GM12878 (cell line): ENCODE measurements around the gene ATP2A1. TPM values are rescaled to one million over a fixed set of nuclear protein-coding genes. Genes with fewer than 3 reads are reported as not detected.

Experiments used
- ATAC-seq: fragments of 200-7000 bp; cut with Tn5 transposase; 3 replicates; pipeline ENCODE4 v1.9.1; 2020; ENCODE audit warnings: mild to moderate bottlenecking, moderate library complexity
- BruUV-seq: library from RNA; stranded (reverse); fragments of 400-500 nt; replicated peaks from 2 replicates; lab custom pipeline; 2021; lab: Mats Ljungman, UMichigan
- CTCF ChIA-PET: fragments of 300-600 bp; sonication (Branson Sonifier 250); formaldehyde crosslinking; extraction: SDS; loops from one replicate; lab custom pipeline; 2021; ENCODE audit warnings: inconsistent platforms; lab: Yijun Ruan, JAX
- POLR2A ChIA-PET: fragments of 350-600 bp; formaldehyde crosslinking; extraction: SDS; loops from one replicate; lab custom pipeline; 2021; ENCODE audit warnings: inconsistent platforms; lab: Charles Lee
- RAD21 ChIA-PET: fragments of 300-600 bp; sonication (Branson Sonifier 250); formaldehyde crosslinking; loops from one replicate; lab custom pipeline; 2023; ENCODE audit warnings: antibody characterized with exemption; ENCODE audit not compliant: unreplicated experiment; lab: Charles Lee
- SMC1A ChIA-PET: fragments of 300-600 bp; sonication (Branson Sonifier 250); formaldehyde crosslinking; loops from one replicate; lab custom pipeline; 2023; ENCODE audit not compliant: unreplicated experiment, uncharacterized antibody; lab: Charles Lee
- DNase-seq: peaks from one replicate; pipeline ENCODE4 v3.0.0-alpha.2; 2011; ENCODE audit warnings: low read depth, low spot score
- FAIRE-seq: peaks from 3 replicates; lab custom pipeline; 2011; peaks lifted over from hg19 to GRCh38; lab: Jason Lieb, UNC
- H2AFZ ChIP-seq: 2 replicates; pipeline ENCODE4 v1.6.0; 2011; ENCODE audit warnings: low read depth, low read length, control low read depth; ENCODE audit not compliant: control insufficient read depth
- H3K27ac ChIP-seq: 2 replicates; pipeline ENCODE4 v1.5.1; 2011; ENCODE audit warnings: control low read depth; ENCODE audit not compliant: control insufficient read depth, insufficient read depth
- H3K27me3 ChIP-seq, 2 experiments: replicated peaks in 1 of 2; 2 replicates each; pipeline versions ENCODE4 v1.6.0 to v1.6.1; 2011; ENCODE audit warnings: low read length in 1 of 2; ENCODE audit not compliant: control insufficient read depth in 2 of 2, insufficient read depth in 2 of 2
- H3K36me3 ChIP-seq, 2 experiments: 2 replicates each; pipeline ENCODE4 v1.5.1; 2011; ENCODE audit warnings: low read length in 1 of 2; ENCODE audit not compliant: control insufficient read depth in 2 of 2, insufficient read depth in 2 of 2
- H3K4me1 ChIP-seq: 2 replicates; pipeline ENCODE4 v1.6.1; 2011; ENCODE audit warnings: mild to moderate bottlenecking, low read length, moderate library complexity, mixed read lengths; ENCODE audit not compliant: control insufficient read depth, insufficient read depth
- H3K4me2 ChIP-seq: 2 replicates; pipeline ENCODE4 v1.6.0; 2011; ENCODE audit warnings: control low read depth; ENCODE audit not compliant: control insufficient read depth, insufficient read depth
- H3K4me3 ChIP-seq: fragments of 200-600 bp; sonication (generic); 2 replicates; pipeline ENCODE4 v1.5.1; 2016
- H3K79me2 ChIP-seq: 2 replicates; pipeline ENCODE4 v1.6.0; 2011; ENCODE audit warnings: low read length; ENCODE audit not compliant: control insufficient read depth, insufficient read depth
- H3K9ac ChIP-seq: 2 replicates; pipeline ENCODE4 v1.8.0; 2011; ENCODE audit warnings: low read length, control low read depth, mixed read lengths; ENCODE audit not compliant: control insufficient read depth, insufficient read depth
- H3K9me3 ChIP-seq: replicated peaks from 3 replicates; pipeline ENCODE4 v1.5.1; 2011; ENCODE audit warnings: mild to moderate bottlenecking, low read length; ENCODE audit not compliant: control insufficient read depth, insufficient read depth
- H4K20me1 ChIP-seq: 2 replicates; pipeline ENCODE4 v1.6.0; 2011; ENCODE audit not compliant: control insufficient read depth, insufficient read depth
- CBFB ChIP-seq: IDR thresholded peaks from 2 replicates; pipeline ENCODE4 v1.6.1; 2016; ENCODE audit warnings: antibody characterized with exemption, low read depth
- CBX5 ChIP-seq: sonication (generic); IDR thresholded peaks from 2 replicates; pipeline ENCODE4 v1.6.1; 2016; ENCODE audit warnings: low read depth, moderate library complexity, mild to moderate bottlenecking, inconsistent platforms
- ETV6 ChIP-seq, 2 experiments: fragments of 450-650 bp in 1 of 2; IDR thresholded peaks in 1 of 2; conservative IDR thresholded peaks in 1 of 2; 2 replicates each; pipeline ENCODE4 v1.6.1; 2014; ENCODE audit warnings: antibody characterized with exemption in 1 of 2, borderline replicate concordance in 1 of 2, low read depth in 1 of 2, mild to moderate bottlenecking in 1 of 2, moderate library complexity in 1 of 2
- GATAD2B ChIP-seq: fragments of 450-650 bp; conservative IDR thresholded peaks from 2 replicates; pipeline ENCODE4 v1.6.1; 2017; ENCODE audit warnings: low read depth, mild to moderate bottlenecking, moderate library complexity
- KAT2A ChIP-seq: conservative IDR thresholded peaks from 2 replicates; pipeline ENCODE4 v1.6.1; 2011; ENCODE audit warnings: low read depth, low read length; ENCODE audit not compliant: control insufficient read depth
- KDM1A ChIP-seq: fragments of 200-600 bp; sonication (generic); IDR thresholded peaks from 2 replicates; pipeline ENCODE4 v1.6.1; 2016; ENCODE audit warnings: borderline replicate concordance
- MXI1 ChIP-seq: fragments of 150-350 bp; IDR thresholded peaks from 2 replicates; pipeline ENCODE4 v1.6.1; 2011; ENCODE audit warnings: low read depth, mild to moderate bottlenecking, inconsistent platforms, low read length, improper control_type of control experiment
- MYB ChIP-seq: fragments of 150-350 bp; IDR thresholded peaks from 2 replicates; pipeline ENCODE4 v1.6.1; 2014; ENCODE audit warnings: mild to moderate bottlenecking, low read depth, low read length, borderline replicate concordance
- RUNX3 ChIP-seq: IDR thresholded peaks from 2 replicates; pipeline ENCODE4 v1.6.1; 2012; ENCODE audit warnings: low read length, inconsistent platforms
- STAT1 ChIP-seq: fragments of 450-650 bp; conservative IDR thresholded peaks from 2 replicates; pipeline ENCODE4 v1.6.1; 2014; ENCODE audit warnings: antibody characterized with exemption, mild to moderate bottlenecking
- ZNF217 ChIP-seq: fragments of 450-650 bp; IDR thresholded peaks from 2 replicates; pipeline ENCODE4 v1.6.1; 2017; ENCODE audit warnings: antibody characterized with exemption, mild to moderate bottlenecking
- ZZZ3 ChIP-seq: IDR thresholded peaks from 2 replicates; pipeline ENCODE4 v1.6.1; 2011; ENCODE audit warnings: low read depth; ENCODE audit not compliant: control insufficient read depth, insufficient read length
- WGBS: methylation state at CpG from one replicate; pipeline ENCODE4 v1.1.6; 2016; ENCODE audit warnings: low lambda C conversion rate; ENCODE audit not compliant: insufficient replicate concordance, insufficient coverage; ENCODE audit errors: missing lambda C conversion rate; 5-methylcytosine and 5-hydroxymethylcytosine counted together
- in situ Hi-C: fragments of 300-500 bp; cut with MboI; formaldehyde crosslinking; loops from 9 replicates; pipeline ENCODE4 v1.14.3; 2018; ENCODE audit warnings: mixed read lengths
- intact Hi-C: fragments of 100-400 bp; cut with micrococcal nuclease; formaldehyde crosslinking; loops from one replicate; pipeline ENCODE4 v1.14.2; 2022; ENCODE audit not compliant: unreplicated experiment
- polyA plus RNA-seq, 11 experiments: library from polyadenylated mRNA; depleted of rRNA in 4 of 11; unstranded in 6 of 11; stranded (reverse) in 5 of 11; fragments of >200 nt; fragmentation: Nextera tagmentation in 4 of 11; fragmentation: Illumina TruSeq in 1 of 11; extraction: Ambion mirVana in 4 of 11; extraction: Trizol in 1 of 11; gene quantifications; 1 replicate in 1 of 11; 2 replicates in 10 of 11; pipeline versions ENCODE4 v1.2.1 to v1.2.3, GENCODE V29; 2011 to 2016; ENCODE audit warnings: inconsistent platforms in 2 of 11, missing spikeins in 2 of 11, low read depth in 1 of 11
- total RNA-seq, 4 experiments: library from RNA; depleted of rRNA in 3 of 4; stranded (reverse); fragments of >200 nt in 3 of 4; fragmentation: Illumina TruSeq in 1 of 4; extraction: Trizol in 1 of 4; gene quantifications; 2 replicates each; pipeline versions ENCODE4 v1.2.1 to v1.2.3, GENCODE V29; 2013 to 2021
- TF ChIP-seq, protein P1 (sequence below): IDR thresholded peaks from 2 replicates; pipeline ENCODE4 v1.6.1; 2012; ENCODE audit warnings: low read depth, low read length, improper control_type of control experiment
- TF ChIP-seq, protein P2 (sequence below): fragments of 450-650 bp; IDR thresholded peaks from 2 replicates; pipeline ENCODE4 v1.6.1; 2017; ENCODE audit warnings: borderline replicate concordance

Gene ATP2A1
- total and polyA plus RNA-seq, 10 of the 15 experiments (the other 5 are each of a cell fraction or from before 2014, with no cell fraction given), result 0.13 to 1.7 (median 0.88) TPM

DNA sequence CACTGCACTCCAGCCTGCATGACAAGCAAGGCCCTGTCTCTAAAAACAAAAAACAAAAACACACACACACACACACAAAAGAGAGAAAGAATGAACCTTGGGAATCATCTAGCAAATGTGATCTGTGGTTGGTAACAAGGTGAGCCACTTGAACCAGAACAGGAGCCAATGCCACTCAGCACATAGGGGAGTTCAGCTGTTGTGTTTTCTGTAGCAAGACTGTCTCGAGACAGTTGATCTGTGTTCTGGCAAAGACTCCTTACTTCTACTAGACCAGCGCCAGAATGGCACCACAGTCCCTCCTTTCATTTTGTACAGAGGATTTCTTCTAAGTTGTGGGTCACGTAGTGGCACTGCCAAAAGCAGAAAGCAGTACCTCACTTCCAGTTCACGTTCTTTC, 20.7 kb downstream of the ATP2A1 start:
- Histone ChIP-seq H3K79me2 (no peaks in the 10 kb centered on the region), H3K4me3 (no peak overlapping the region), H3K27me3 (no peaks in the 10 kb centered on the region), H3K9me3 (no peaks in the 10 kb centered on the region), H4K20me1 (no peaks in the 10 kb centered on the region), H3K36me3 (no peaks in the 10 kb centered on the region), H3K4me1 (no peaks in the 10 kb centered on the region; the same call in 1 of the 2 replicates), H3K9ac (no peak overlapping the region), H2AFZ (no peak overlapping the region), H3K4me2 (no peak overlapping the region), H3K27ac (no peak overlapping the region)
- ChIA-PET CTCF (interaction anchor here (0.7 kb wide), 1 partner anchor 50 kb away, joined by 3 read pairs; no protein-coding TSS in a partner anchor), POLR2A (interaction anchor here (0.6 to 1.5 kb wide), 2 partner anchors 25 to 44 kb away, joined by 5 to 6 read pairs; no protein-coding TSS in a partner anchor), RAD21 (no interaction called here), SMC1A (interaction anchor here (0.9 to 2.4 kb wide), 2 partner anchors 10 to 24 kb away, joined by 3 to 7 read pairs; no protein-coding TSS in a partner anchor)
- DNase-seq, result no peak
- no peak for ATAC-seq
- 85% methylated on average over 4 of the region's 4 CpGs for WGBS
- no TSS peak for BruUV-seq
- intact Hi-C loops (no loop called here), in situ Hi-C loops (no loop called here)
- TF ChIP-seq KAT2A (no peak), CBX5 (no peak), ZZZ3 (no peak)
- no peak for FAIRE-seq

GRCh38 chr16:28899882-28900590, 21.7 kb downstream of the ATP2A1 start:
- no peak for DNase-seq
- WGBS, result 94% methylated on average over 10 of the region's 11 CpGs
- TF ChIP-seq, protein P1, sequence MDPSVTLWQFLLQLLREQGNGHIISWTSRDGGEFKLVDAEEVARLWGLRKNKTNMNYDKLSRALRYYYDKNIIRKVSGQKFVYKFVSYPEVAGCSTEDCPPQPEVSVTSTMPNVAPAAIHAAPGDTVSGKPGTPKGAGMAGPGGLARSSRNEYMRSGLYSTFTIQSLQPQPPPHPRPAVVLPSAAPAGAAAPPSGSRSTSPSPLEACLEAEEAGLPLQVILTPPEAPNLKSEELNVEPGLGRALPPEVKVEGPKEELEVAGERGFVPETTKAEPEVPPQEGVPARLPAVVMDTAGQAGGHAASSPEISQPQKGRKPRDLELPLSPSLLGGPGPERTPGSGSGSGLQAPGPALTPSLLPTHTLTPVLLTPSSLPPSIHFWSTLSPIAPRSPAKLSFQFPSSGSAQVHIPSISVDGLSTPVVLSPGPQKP, result no peak
- no peak for TF ChIP-seq RUNX3
- TF ChIP-seq GATAD2B, result no peak
- TF ChIP-seq MXI1, result no peak
- no peak for TF ChIP-seq MYB
- TF ChIP-seq ETV6 (conservative IDR thresholded peaks at IDR 0.05 in 1 of 2, IDR thresholded peaks at IDR 0.05 in 1 of 2; ENCODE audit: borderline replicate concordance in 1 of 2, low read depth in 1 of 2), result no peak
- no peak for TF ChIP-seq STAT1
- TF ChIP-seq, protein P2, sequence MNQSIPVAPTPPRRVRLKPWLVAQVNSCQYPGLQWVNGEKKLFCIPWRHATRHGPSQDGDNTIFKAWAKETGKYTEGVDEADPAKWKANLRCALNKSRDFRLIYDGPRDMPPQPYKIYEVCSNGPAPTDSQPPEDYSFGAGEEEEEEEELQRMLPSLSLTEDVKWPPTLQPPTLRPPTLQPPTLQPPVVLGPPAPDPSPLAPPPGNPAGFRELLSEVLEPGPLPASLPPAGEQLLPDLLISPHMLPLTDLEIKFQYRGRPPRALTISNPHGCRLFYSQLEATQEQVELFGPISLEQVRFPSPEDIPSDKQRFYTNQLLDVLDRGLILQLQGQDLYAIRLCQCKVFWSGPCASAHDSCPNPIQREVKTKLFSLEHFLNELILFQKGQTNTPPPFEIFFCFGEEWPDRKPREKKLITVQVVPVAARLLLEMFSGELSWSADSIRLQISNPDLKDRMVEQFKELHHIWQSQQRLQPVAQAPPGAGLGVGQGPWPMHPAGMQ, result no peak
- no peak for TF ChIP-seq ZNF217
- no peak for TF ChIP-seq KDM1A
- TF ChIP-seq CBFB, result no peak

More at GRCh38 chr16:28899882-28900590, 21.7 kb downstream of the ATP2A1 start:
- Histone ChIP-seq H3K9me3 (no peaks in the 10 kb centered on the region), H3K27ac (no peak overlapping the region), H2AFZ (no peak overlapping the region), H3K4me2 (no peak overlapping the region), H3K36me3 (peaks cover 0 to 1% of the 10 kb centered on the region in 2 experiments; a peak in 1 of 4 replicates), H3K4me3 (no peak overlapping the region), H3K27me3 (no peaks in the 10 kb centered on the region), H3K4me1 (no peaks in the 10 kb centered on the region; the same call in 1 of the 2 replicates), H4K20me1 (no peaks in the 10 kb centered on the region), H3K79me2 (no peaks in the 10 kb centered on the region), H3K9ac (no peak overlapping the region)
- intact Hi-C loops (no loop called here), in situ Hi-C loops (no loop called here)
- CTCF ChIA-PET, result interaction anchor here (0.9 kb wide), 1 partner anchor 45 kb away, joined by 4 read pairs; no protein-coding TSS in a partner anchor
- POLR2A ChIA-PET, result interaction anchor here (0.7 to 1.5 kb wide), 3 partner anchors 10 to 36 kb away, joined by 3 to 6 read pairs (median 4); partner anchors contain the start of gene SH2B1
- FAIRE-seq (no peak), ATAC-seq (no peak)
- BruUV-seq, result no TSS peak
- RAD21 ChIA-PET, result no interaction called here
- SMC1A ChIA-PET, result interaction anchor here (1.4 to 2.4 kb wide), 2 partner anchors 9 to 23 kb away, joined by 4 to 7 read pairs; no protein-coding TSS in a partner anchor
